NCI-H2029 treated with DMSO at 0.1 percent for 48 hours (cell line): ENCODE results near the gene PIWIL4.

Source experiments
- DNase-seq: peaks from one replicate; lab custom pipeline; 2025; lab: John Stamatoyannopoulos, UW

Gene PIWIL4

GRCh38 chr11:94664346-94664745 is 97.2 kb downstream of the PIWIL4 start:
- DNase-seq = no peak

- no peak for DNase-seq
These were observed 98.0 kb downstream of the PIWIL4 start for GRCh38 chr11:94665116-94665659.

- no peak for DNase-seq
These were observed 99.9 kb downstream of the PIWIL4 start for GRCh38 chr11:94666792-94667721.

GRCh38 chr11:94668212-94668793 is 101.1 kb downstream of the PIWIL4 start:
- DNase-seq = no peak

GRCh38 chr11:94669023-94669422 is 101.9 kb downstream of the PIWIL4 start:
- DNase-seq = no peak
